ENCODE measurements around the gene SUSD3.

Gene SUSD3

DNA sequence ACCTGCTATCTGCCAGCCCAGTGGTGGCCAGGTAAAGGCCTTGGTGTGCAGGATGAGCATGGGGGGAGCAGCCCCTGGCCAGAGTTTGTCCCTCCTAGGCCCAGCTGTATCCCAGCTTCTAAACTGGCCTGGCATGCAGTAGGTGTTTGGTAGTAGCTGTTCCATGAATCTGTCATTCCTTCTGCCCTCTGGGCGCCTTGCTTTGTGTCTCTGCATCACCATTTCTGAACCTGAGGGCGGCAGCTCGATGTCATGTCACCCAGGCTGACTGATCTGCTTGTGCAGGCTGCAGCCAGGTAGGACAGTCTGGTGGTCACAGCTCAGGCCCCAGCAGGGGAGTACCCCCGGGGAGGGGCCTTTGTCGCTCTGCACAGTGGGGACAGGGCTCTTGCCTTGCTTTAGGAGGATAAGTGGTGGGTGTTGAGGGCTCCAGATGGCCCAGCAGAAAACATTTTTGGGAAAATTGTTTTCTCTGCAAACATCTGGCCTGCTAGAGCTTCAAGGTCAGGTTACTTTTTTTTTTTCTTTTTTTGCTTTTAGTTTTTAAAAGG is 4.6 kb upstream of the SUSD3 start:
- no peak for DNase-seq (ENCODE audit: low spot score)
- no peak for TF ChIP-seq CTCF (IDR thresholded peaks at IDR 0.05; ENCODE audit: extremely low read depth, missing control alignments)

GRCh38 chr9:93054758-93055704 is 3.5 kb upstream of the SUSD3 start:
- TF ChIP-seq CTCF (IDR thresholded peaks at IDR 0.05; ENCODE audit: extremely low read depth, missing control alignments), result no peak
- no peak for DNase-seq (ENCODE audit: low spot score)

GRCh38 chr9:93057042-93057702 is 1.3 kb upstream of the SUSD3 start:
- TF ChIP-seq CTCF (IDR thresholded peaks at IDR 0.05; ENCODE audit: extremely low read depth, missing control alignments), result no peak
- DNase-seq (ENCODE audit: low spot score), result no peak

DNA sequence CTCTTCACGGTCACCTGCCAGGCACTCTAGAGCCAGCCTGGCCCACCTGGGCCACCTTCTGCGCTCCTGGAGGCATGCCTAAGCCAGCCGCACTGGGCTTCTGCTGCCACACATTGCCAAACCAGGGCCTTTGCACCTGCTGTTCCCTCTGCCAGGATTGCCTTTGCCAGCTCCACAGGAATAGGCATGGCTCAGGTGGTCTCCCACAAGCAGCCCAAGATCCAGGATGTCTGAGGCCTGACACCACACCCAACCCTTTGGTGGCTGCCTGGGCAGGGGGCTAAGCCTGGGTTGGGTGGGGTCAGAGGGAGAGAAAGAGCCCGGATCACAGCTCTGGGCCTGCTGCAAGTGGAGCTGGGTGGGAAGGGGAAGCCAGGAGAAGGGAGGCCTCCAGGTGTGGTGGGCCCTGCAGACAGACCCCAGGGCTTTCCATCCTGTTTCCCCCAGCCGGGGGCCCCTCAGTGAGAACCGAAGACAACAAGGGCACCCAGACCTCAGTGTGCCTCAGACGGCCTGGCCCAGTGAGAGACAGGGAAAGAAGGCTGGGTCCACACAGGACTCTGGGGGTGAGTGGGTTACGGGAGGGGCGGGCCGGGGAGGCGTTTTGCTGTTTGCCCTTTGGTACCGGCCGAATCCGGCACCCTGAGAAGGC is 672 bp upstream of the SUSD3 start:
- no peak for TF ChIP-seq CTCF (IDR thresholded peaks at IDR 0.05; ENCODE audit: extremely low read depth, missing control alignments)
- no peak for DNase-seq (ENCODE audit: low spot score)

GRCh38 chr9:93059011-93059714 is 662 bp downstream of the SUSD3 start:
- DNase-seq (ENCODE audit: low spot score), result peak; percentile 73
- no peak for TF ChIP-seq CTCF (IDR thresholded peaks at IDR 0.05; ENCODE audit: extremely low read depth, missing control alignments)

DNA sequence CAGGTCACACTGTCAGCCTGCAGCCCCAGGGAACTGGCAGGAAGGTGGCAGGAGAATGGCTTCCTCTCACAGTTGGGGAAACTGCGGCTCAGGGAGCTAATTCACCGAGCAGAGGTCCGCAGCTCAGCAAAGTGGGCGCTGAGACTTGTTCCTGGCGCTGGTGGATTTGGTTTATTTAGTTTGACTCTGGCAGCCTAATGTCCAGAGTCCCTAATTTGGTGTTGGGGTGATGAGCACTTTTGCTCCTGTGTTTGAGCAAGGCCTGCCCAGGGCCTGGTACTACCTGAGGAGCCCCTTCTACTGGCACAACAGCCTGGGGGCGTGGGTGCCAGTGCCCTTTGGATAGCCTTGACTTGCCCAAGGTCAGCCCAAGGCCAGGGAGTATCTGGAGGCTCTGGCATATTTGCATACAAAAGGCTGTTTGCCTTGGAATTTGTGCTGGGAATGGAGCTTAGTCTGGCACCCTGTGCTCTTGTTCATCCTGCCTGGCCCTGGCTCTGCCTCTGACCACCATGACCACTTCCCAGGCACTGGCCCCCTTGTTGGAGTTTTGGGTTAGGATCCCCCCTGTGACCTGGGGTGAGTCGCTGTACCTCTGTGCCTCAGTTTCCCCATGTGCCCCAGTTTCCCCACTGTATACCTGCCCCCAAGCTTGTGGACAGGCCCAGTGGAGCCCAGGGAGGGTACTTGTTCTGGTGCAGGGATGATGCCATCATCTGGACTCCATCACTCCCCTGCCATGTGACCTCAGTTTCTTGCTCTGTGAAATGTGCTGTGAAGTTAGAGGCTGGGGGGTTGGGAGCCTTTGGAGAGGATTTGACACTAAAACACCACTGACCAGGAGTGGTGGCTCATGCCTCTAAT is 1.4 kb downstream of the SUSD3 start:
- DNase-seq (ENCODE audit: low spot score), result no peak
- no peak for TF ChIP-seq CTCF (IDR thresholded peaks at IDR 0.05; ENCODE audit: extremely low read depth, missing control alignments)
